HCT116 (cell line): Measurements from ENCODE around the gene DPP6. TPM values are rescaled to one million over a fixed set of nuclear protein-coding genes. Genes with fewer than 3 reads are reported as not detected.

Experiments used
- ATAC-seq: fragments of 200-7000 bp; cut with Tn5 transposase; 2 replicates; pipeline ENCODE4 v1.9.1; 2020; ENCODE audit warnings: mild to moderate bottlenecking, moderate library complexity
- BruUV-seq: library from RNA; stranded (reverse); fragments of 400-500 nt; replicated peaks from 2 replicates; lab custom pipeline; 2021; lab: Mats Ljungman, UMichigan
- CTCF ChIA-PET: fragments of 300-600 bp; sonication (Branson Sonifier 250); formaldehyde crosslinking; loops from one replicate; lab custom pipeline; 2021; ENCODE audit warnings: antibody characterized with exemption; lab: Charles Lee
- POLR2A ChIA-PET: fragments of 300-600, 350-600 bp; sonication (Branson Sonifier 250); formaldehyde crosslinking; loops from one replicate; lab custom pipeline; 2021; ENCODE audit warnings: antibody characterized with exemption; lab: Charles Lee
- RAD21 ChIA-PET, 2 experiments: fragments of 300-600 bp; sonication (Branson Sonifier 250); formaldehyde crosslinking; loops; one replicate each; lab custom pipeline; 2023; ENCODE audit warnings: low total read pairs in 2 of 2; ENCODE audit not compliant: uncharacterized antibody in 2 of 2, unreplicated experiment in 2 of 2, low non-redundant PET in 1 of 2; lab: Charles Lee
- DNase-seq: peaks from one replicate; pipeline ENCODE4 v3.0.0-alpha.2; 2010; ENCODE audit warnings: low read depth, low spot score
- H2AFZ ChIP-seq: fragments of 200-600 bp; shearing (Covaris generic), sonication (generic); 2 replicates; pipeline ENCODE4 v1.6.1; 2017; ENCODE audit warnings: low read depth, mixed run types, mixed read lengths, antibody characterized with exemption, low read length; ENCODE audit not compliant: poor library complexity, severe bottlenecking
- H3K27ac ChIP-seq: 2 replicates; pipeline ENCODE4 v1.5.1; 2012; ENCODE audit warnings: low read depth, low read length
- H3K27me3 ChIP-seq: fragments of 200-600 bp; sonication (generic); 2 replicates; pipeline ENCODE4 v1.6.1; 2016; ENCODE audit warnings: mixed run types, low read length, mixed read lengths; ENCODE audit not compliant: insufficient read depth
- H3K36me3 ChIP-seq, 2 experiments: fragments of 200-500 bp in 1 of 2; fragments of 200-600 bp in 1 of 2; sonication (Bioruptor generic) in 1 of 2; sonication (generic) in 1 of 2; 2 replicates each; pipeline versions ENCODE4 v1.5.1 to v1.6.1; 2014 to 2016; ENCODE audit warnings: low read length in 2 of 2, inconsistent platforms in 1 of 2, mixed read lengths in 1 of 2, mixed run types in 1 of 2; ENCODE audit not compliant: insufficient read depth in 2 of 2, control insufficient read depth in 1 of 2
- H3K4me1 ChIP-seq, 2 experiments: fragments of 200-600 bp in 1 of 2; sonication (generic) in 1 of 2; 2 replicates each; pipeline versions ENCODE4 v1.5.1 to v1.6.1; 2012 to 2017; ENCODE audit warnings: low read length in 2 of 2, inconsistent platforms in 1 of 2, mild to moderate bottlenecking in 1 of 2, mixed read lengths in 1 of 2, mixed run types in 1 of 2, moderate library complexity in 1 of 2; ENCODE audit not compliant: insufficient read depth in 2 of 2, control insufficient read depth in 1 of 2
- H3K4me2 ChIP-seq: fragments of 200-600 bp; sonication (generic); 2 replicates; pipeline ENCODE4 v1.6.1; 2017; ENCODE audit warnings: mixed run types, low read length, mixed read lengths
- H3K4me3 ChIP-seq, 2 experiments: fragments of 200-600 bp in 1 of 2; sonication (generic) in 1 of 2; replicated peaks in 1 of 2; 2 replicates each; pipeline ENCODE4 v1.5.1; 2011 to 2016; ENCODE audit warnings: low read length in 2 of 2, control low read depth in 1 of 2, low read depth in 1 of 2, mild to moderate bottlenecking in 1 of 2, mixed read lengths in 1 of 2, mixed run types in 1 of 2
- H3K79me2 ChIP-seq: fragments of 200-600 bp; sonication (generic); 2 replicates; pipeline ENCODE4 v1.6.1; 2017; ENCODE audit warnings: mild to moderate bottlenecking, mixed run types, low read length, moderate library complexity, mixed read lengths; ENCODE audit not compliant: insufficient read depth
- H3K9ac ChIP-seq: fragments of 200-600 bp; sonication (generic); 2 replicates; pipeline ENCODE4 v1.6.1; 2016; ENCODE audit warnings: low read length, mixed read lengths
- H3K9me2 ChIP-seq: fragments of 200-600 bp; sonication (generic), shearing (Covaris generic); 2 replicates; pipeline ENCODE4 v1.6.1; 2017; ENCODE audit warnings: mixed run types, mild to moderate bottlenecking, moderate library complexity; ENCODE audit not compliant: insufficient read depth
- H3K9me3 ChIP-seq, 2 experiments: fragments of 200-500 bp in 1 of 2; fragments of 200-600 bp in 1 of 2; sonication (Bioruptor generic) in 1 of 2; sonication (generic) in 1 of 2; 2 replicates each; pipeline ENCODE4 v1.6.1; 2014 to 2017; ENCODE audit warnings: low read length in 2 of 2, mixed read lengths in 2 of 2, inconsistent platforms in 1 of 2, low read depth in 1 of 2, mild to moderate bottlenecking in 1 of 2, mixed run types in 1 of 2, moderate library complexity in 1 of 2; ENCODE audit not compliant: control insufficient read depth in 1 of 2, insufficient read depth in 1 of 2
- H4K20me1 ChIP-seq: fragments of 200-600 bp; sonication (generic), shearing (Covaris generic); 2 replicates; pipeline ENCODE4 v1.6.1; 2017; ENCODE audit warnings: mixed run types, mild to moderate bottlenecking, moderate library complexity; ENCODE audit not compliant: insufficient read depth
- EGR1 ChIP-seq: IDR thresholded peaks from 2 replicates; pipeline ENCODE4 v1.6.1; 2012; ENCODE audit warnings: low read depth
- ELF1 ChIP-seq: IDR thresholded peaks from 2 replicates; pipeline ENCODE4 v1.6.1; 2012; ENCODE audit warnings: low read depth, borderline replicate concordance
- EZH2 ChIP-seq: fragments of 200-600 bp; sonication (generic); IDR thresholded peaks from 2 replicates; pipeline ENCODE4 v1.6.1; 2017; ENCODE audit warnings: antibody characterized with exemption, mixed run types
- FOSL1 ChIP-seq: IDR thresholded peaks from 2 replicates; pipeline ENCODE4 v1.6.1; 2012; ENCODE audit warnings: low read depth
- POLR2A ChIP-seq: IDR thresholded peaks from 2 replicates; pipeline ENCODE4 v1.7.0; 2011; ENCODE audit warnings: borderline replicate concordance; ENCODE audit not compliant: insufficient read depth, insufficient read length; ENCODE audit errors: extremely low read depth
- POLR2AphosphoS5 ChIP-seq: IDR thresholded peaks from 2 replicates; pipeline ENCODE4 v1.6.1; 2011; ENCODE audit warnings: mild to moderate bottlenecking, low read depth, low read length, moderate library complexity
- RAD21 ChIP-seq: IDR thresholded peaks from 2 replicates; pipeline ENCODE4 v1.6.1; 2012; ENCODE audit warnings: low read depth, mild to moderate bottlenecking
- SIN3A ChIP-seq: IDR thresholded peaks from 2 replicates; pipeline ENCODE4 v1.6.1; 2012; ENCODE audit warnings: low read depth
- SP1 ChIP-seq: IDR thresholded peaks from 2 replicates; pipeline ENCODE4 v1.6.1; 2012; ENCODE audit warnings: low read depth
- YY1 ChIP-seq: IDR thresholded peaks from 2 replicates; pipeline ENCODE4 v1.6.1; 2011; ENCODE audit warnings: low read length, low read depth, moderate library complexity, mild to moderate bottlenecking; ENCODE audit not compliant: insufficient replicate concordance; ENCODE audit errors: extremely low read depth
- ZNF274 ChIP-seq: fragments of 200-500 bp; sonication (Bioruptor generic); IDR thresholded peaks from 2 replicates; pipeline ENCODE4 v1.6.1; 2014; ENCODE audit warnings: mild to moderate bottlenecking, low read depth, low read length, inconsistent platforms
- intact Hi-C: fragments of 100-400 bp; cut with micrococcal nuclease; formaldehyde crosslinking; loops from 2 replicates; pipeline ENCODE4 v1.10.0; 2022
- total RNA-seq: library from RNA; stranded (reverse); gene quantifications from one replicate; pipeline ENCODE4 v1.2.1, GENCODE V29; 2021; ENCODE audit not compliant: unreplicated experiment
- TF ChIP-seq, protein P1 (sequence below): IDR thresholded peaks from 2 replicates; pipeline ENCODE4 v1.6.1; 2012
- TF ChIP-seq, protein P2 (sequence below): IDR thresholded peaks from 2 replicates; pipeline ENCODE4 v1.6.1; 2011; ENCODE audit warnings: mild to moderate bottlenecking, low read length, moderate library complexity; ENCODE audit not compliant: insufficient replicate concordance; ENCODE audit errors: extremely low read depth
- TF ChIP-seq, protein P3 (sequence below): IDR thresholded peaks from 2 replicates; pipeline ENCODE4 v1.6.1; 2012; ENCODE audit warnings: low read depth
- TF ChIP-seq, protein P4 (sequence below): IDR thresholded peaks from 2 replicates; pipeline ENCODE4 v1.6.1; 2012

Gene DPP6
- total RNA-seq, 1 experiment from 2014 or later = not detected

DNA sequence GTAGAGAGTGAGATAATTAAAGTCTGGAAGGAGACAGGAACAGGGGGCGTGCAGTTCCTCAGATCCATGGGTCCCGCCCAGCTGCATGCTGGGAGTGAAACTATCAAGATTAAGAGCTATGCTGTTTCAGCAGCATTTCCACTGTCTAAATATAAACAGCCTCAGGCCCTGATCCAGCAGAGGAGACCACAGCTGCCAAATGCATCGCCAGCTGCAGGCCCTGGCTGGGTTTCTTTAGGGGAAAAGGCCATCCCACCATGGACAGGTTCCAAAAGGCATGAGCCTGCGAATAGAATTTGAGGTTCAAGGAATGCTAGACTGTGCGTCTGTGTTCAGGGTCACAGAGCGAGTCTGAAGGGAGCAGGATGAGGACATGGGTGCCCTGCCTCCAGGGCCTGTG is 539.3 kb downstream of the DPP6 start:
- ChIA-PET POLR2A (no interaction called here), CTCF (no interaction called here), RAD21 (no interaction called here)
- BruUV-seq = no TSS peak
- no peak overlapping the region for H3K4me3 ChIP-seq
- H3K9ac ChIP-seq = no peak overlapping the region
- no peak for TF ChIP-seq SP1
- no peak for TF ChIP-seq SIN3A
- TF ChIP-seq YY1 = no peak
- TF ChIP-seq ZNF274 = no peak
- TF ChIP-seq, protein P1, sequence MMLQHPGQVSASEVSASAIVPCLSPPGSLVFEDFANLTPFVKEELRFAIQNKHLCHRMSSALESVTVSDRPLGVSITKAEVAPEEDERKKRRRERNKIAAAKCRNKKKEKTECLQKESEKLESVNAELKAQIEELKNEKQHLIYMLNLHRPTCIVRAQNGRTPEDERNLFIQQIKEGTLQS = no peak
- TF ChIP-seq, protein P2, sequence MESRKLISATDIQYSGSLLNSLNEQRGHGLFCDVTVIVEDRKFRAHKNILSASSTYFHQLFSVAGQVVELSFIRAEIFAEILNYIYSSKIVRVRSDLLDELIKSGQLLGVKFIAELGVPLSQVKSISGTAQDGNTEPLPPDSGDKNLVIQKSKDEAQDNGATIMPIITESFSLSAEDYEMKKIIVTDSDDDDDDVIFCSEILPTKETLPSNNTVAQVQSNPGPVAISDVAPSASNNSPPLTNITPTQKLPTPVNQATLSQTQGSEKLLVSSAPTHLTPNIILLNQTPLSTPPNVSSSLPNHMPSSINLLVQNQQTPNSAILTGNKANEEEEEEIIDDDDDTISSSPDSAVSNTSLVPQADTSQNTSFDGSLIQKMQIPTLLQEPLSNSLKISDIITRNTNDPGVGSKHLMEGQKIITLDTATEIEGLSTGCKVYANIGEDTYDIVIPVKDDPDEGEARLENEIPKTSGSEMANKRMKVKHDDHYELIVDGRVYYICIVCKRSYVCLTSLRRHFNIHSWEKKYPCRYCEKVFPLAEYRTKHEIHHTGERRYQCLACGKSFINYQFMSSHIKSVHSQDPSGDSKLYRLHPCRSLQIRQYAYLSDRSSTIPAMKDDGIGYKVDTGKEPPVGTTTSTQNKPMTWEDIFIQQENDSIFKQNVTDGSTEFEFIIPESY = no peak
- TF ChIP-seq, protein P3, sequence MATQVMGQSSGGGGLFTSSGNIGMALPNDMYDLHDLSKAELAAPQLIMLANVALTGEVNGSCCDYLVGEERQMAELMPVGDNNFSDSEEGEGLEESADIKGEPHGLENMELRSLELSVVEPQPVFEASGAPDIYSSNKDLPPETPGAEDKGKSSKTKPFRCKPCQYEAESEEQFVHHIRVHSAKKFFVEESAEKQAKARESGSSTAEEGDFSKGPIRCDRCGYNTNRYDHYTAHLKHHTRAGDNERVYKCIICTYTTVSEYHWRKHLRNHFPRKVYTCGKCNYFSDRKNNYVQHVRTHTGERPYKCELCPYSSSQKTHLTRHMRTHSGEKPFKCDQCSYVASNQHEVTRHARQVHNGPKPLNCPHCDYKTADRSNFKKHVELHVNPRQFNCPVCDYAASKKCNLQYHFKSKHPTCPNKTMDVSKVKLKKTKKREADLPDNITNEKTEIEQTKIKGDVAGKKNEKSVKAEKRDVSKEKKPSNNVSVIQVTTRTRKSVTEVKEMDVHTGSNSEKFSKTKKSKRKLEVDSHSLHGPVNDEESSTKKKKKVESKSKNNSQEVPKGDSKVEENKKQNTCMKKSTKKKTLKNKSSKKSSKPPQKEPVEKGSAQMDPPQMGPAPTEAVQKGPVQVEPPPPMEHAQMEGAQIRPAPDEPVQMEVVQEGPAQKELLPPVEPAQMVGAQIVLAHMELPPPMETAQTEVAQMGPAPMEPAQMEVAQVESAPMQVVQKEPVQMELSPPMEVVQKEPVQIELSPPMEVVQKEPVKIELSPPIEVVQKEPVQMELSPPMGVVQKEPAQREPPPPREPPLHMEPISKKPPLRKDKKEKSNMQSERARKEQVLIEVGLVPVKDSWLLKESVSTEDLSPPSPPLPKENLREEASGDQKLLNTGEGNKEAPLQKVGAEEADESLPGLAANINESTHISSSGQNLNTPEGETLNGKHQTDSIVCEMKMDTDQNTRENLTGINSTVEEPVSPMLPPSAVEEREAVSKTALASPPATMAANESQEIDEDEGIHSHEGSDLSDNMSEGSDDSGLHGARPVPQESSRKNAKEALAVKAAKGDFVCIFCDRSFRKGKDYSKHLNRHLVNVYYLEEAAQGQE = no peak
- no peak for TF ChIP-seq FOSL1
- no peak for TF ChIP-seq ELF1
- no peak for TF ChIP-seq RAD21
- no peak for TF ChIP-seq POLR2A
- no peak for TF ChIP-seq EZH2
- TF ChIP-seq POLR2AphosphoS5 = no peak
- TF ChIP-seq EGR1 = no peak
- TF ChIP-seq, protein P4, sequence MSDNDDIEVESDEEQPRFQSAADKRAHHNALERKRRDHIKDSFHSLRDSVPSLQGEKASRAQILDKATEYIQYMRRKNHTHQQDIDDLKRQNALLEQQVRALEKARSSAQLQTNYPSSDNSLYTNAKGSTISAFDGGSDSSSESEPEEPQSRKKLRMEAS = no peak
- H3K4me2 ChIP-seq = no peak overlapping the region
- H2AFZ ChIP-seq = no peak overlapping the region
- ATAC-seq = no peak
- H3K27ac ChIP-seq = no peak overlapping the region
- no peaks in the 10 kb centered on the region; a peak in 1 of 4 replicates for H3K9me3 ChIP-seq
- intact Hi-C loops = no loop called here
- no peaks in the 10 kb centered on the region for H3K27me3 ChIP-seq
- no peaks in the 10 kb centered on the region for H3K9me2 ChIP-seq
- H3K36me3 ChIP-seq = no peaks in the 10 kb centered on the region
- H3K4me1 ChIP-seq = no peaks in the 10 kb centered on the region
- no peaks in the 10 kb centered on the region for H3K79me2 ChIP-seq
- no peak for DNase-seq
- no peaks in the 10 kb centered on the region for H4K20me1 ChIP-seq
